Cardiac septum (tissue), 1 donor: ENCODE measurements around the gene MVD. TPM values are rescaled to one million over a fixed set of nuclear protein-coding genes. Genes with fewer than 3 reads are reported as not detected.

ENCODE experiments used
- DNase-seq: peaks from one replicate; pipeline ENCODE4 v3.0.0-alpha.2; 2020; ENCODE audit warnings: low spot score
- intact Hi-C: fragments of 100-400 bp; cut with DNase I; formaldehyde crosslinking; loops from one replicate; pipeline ENCODE4 v1.14.0; 2022
- total RNA-seq: library from RNA; stranded (reverse); fragmentation: NEBNext Ultra II Directional; extraction: Animal tissue kit (Norgen Biotek cat#: 25700); gene quantifications from one replicate; pipeline ENCODE4 v1.2.1, GENCODE V29; 2021
- donor health status: DM: no; HTN: no; CAD: no.

Gene MVD
- total RNA-seq, 1 donor from 2014 or later, result 27.1 TPM

DNA sequence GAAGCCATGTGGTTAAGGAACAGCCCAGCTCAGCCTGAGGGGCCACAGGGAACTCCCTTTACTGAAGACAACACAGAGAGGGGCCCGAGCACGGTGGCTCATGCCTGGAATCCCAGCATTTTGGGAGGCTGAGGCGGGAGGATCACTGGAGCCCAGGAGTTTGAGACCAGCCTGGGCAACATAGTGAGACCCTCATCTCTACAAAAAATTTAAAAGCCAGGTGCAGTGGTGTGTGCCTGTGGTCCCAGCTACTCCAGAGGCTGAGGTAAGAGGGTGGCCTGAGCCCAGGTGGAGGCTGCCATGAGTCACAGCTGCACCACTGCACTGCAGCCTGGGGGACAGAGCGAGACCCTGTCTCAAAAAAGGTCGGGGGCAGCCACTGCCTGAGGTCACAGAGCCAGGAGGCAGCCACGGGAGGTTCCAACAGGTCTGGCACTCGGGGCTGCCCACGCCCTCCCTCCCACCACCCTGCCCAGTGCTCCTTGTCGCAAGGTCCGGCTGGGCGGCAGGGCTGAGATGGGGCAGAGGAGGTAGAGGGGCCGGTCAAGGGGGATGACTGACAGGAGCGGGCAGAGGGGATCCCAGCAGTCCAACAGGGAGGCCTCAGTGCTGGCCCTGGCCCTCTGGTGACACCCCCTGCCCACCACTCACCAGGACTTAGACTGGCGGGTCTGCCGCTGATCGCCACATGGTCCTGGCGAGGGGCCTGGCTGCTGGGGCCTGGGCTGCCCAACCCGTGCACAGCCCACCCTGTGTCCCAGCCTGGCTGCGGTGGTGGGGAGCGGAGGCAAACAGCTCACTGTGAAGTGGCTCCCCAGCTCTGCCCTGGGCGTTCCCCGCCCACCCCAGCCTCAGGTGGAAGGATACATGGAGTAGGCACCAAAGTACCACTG lies 15.5 kb downstream of the MVD start:
- intact Hi-C loops, result no loop called here
- DNase-seq, result no peak

DNA sequence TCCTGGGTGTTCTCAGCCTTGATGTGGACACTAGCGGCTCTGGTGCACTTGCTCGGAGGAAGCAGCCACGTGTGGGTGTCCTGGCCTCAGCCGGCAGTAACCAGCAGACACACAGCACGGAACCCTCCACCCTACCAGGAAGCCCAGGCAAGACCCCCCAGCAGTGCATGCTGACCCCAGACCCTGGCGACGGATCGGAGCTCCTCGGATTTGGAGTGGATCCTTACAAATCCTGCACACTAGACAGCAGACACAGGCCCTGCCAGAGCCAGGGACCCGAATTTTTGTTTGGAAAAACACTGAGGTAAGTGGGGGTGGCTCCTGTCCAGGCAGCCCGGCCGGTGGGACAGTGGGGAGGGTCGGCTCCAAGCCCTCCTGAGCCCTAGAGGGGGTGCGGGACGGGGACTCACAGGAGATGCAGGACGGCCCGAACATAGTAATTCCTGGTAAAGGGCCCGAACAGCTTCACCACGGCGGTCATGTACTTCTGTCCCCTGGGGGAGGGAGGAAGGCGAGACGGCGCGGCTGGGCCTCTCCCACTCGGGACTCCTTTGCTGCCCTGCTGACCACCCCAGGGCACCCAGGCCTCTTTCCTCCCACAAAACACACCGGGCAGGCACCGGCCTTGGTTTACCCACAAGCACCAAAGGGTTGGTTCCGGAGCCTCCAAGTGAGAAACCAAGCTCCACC lies 16.4 kb downstream of the MVD start:
- DNase-seq, result no peak

GRCh38 chr16:88645941-88646340 lies 16.9 kb downstream of the MVD start:
- intact Hi-C loops, result no loop called here
- DNase-seq, result no peak

More for the DNA sequence above, 16.4 kb downstream of the MVD start:
- intact Hi-C loops, result no loop called here

GRCh38 chr16:88645455-88645854 lies 17.4 kb downstream of the MVD start:
- DNase-seq, result no peak
- intact Hi-C loops, result no loop called here

DNA sequence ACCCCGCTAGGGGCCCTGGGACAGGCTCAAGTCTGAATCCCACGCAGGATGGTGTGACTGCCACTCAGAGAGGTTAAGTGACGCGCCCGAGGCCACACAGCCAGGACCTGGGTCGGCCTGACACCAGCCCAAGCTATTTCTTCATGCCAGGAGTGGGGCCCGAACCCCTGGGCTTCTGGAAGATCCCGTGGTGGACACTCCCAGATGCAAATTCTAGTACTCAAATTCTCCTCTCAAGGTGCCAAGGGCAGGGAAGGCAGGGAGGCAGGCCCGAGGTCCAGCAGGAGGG lies 19.3 kb downstream of the MVD start:
- DNase-seq, result no peak
- intact Hi-C loops, result no loop called here

DNA sequence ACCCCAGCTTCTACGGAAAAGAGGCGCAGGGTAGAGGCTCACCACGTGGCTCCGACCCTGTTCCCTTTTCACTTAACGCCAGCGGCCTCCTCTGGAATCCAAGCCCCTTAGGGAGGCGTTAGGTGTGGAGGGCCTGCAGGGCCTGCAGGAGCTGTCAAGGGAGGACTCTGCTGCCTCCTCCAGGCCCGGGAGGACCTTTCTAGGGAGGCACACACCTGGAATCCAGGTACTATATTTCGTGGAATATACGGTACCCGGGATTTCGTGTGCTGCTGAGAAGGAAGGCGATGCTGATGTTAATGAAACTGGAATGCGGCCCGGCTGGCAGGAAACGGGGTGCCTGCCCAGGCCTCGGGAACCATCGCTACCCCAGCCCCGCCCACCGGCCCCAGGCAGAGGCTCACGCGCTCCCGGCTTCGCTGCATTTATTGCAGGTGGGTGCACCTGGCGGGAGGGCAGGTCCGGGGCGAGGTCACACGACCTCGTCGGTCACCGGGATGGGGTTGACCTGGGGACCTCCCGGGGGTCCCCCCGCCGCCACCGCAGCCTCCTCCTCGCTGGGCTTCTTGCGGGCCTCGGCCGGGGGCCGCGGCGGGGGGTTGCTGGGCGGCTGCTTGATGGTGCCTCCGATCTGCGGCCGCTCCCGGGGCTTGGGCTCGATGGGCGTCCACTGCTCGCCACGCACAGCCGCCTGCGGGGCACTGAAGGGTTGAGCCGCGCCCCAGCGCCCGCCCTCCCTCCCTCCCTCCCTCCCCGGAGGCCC lies 19.8 kb downstream of the MVD start:
- no peak for DNase-seq
- intact Hi-C loops, result no loop called here

GRCh38 chr16:88640498-88641247 lies 22.2 kb downstream of the MVD start:
- DNase-seq, result no peak
- intact Hi-C loops, result no loop called here

DNA sequence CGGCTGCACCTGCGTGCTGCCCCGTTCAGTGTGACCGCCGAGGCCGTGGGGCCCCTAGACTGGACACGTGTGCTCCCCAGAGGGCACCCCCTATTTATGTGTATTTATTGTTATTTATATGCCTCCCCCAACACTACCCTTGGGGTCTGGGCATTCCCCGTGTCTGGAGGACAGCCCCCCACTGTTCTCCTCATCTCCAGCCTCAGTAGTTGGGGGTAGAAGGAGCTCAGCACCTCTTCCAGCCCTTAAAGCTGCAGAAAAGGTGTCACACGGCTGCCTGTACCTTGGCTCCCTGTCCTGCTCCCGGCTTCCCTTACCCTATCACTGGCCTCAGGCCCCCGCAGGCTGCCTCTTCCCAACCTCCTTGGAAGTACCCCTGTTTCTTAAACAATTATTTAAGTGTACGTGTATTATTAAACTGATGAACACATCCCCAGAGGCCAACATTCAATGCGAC lies 22.8 kb downstream of the MVD start:
- no peak for DNase-seq
- intact Hi-C loops, result no loop called here

DNA sequence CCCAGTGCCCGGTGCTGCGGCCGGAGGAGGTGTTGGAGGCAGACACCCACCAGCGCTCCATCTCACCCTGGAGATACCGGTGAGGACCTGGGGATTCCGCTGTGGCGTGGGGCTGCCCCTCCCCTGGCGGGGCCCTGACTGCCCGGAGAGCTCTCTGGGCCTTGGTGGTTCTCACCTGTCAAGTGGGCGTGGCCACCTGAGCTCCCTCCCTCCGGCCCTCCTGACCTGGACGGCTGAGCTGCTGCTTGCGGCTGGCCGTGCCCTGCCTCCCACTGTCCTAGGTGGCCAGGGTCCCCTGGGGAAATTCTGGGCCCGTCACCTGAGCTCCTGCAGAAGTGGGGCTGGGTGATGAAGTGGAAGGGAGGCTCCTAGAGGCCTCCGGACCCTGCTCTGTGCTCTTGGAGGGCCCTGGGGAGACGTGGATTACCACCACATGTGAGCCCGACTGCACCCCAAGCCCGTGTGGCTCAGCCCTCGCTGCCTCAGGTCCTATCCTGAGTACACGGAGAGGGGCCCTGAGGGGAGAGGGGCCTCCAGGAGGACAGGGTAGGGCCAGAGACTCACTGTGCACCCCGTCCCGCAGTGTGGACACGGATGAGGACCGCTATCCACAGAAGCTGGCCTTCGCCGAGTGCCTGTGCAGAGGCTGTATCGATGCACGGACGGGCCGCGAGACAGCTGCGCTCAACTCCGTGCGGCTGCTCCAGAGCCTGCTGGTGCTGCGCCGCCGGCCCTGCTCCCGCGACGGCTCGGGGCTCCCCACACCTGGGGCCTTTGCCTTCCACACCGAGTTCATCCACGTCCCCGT lies 23.5 kb downstream of the MVD start:
- no peak for DNase-seq
- intact Hi-C loops, result no loop called here

GRCh38 chr16:88638323-88639230 lies 24.3 kb downstream of the MVD start, which contains the start of gene IL17C:
IL17C (plus strand) TSS chr16:88638572; CDS start chr16:88638642, 70 bp downstream.
- intact Hi-C loops, result no loop called here
- no peak for DNase-seq

DNA sequence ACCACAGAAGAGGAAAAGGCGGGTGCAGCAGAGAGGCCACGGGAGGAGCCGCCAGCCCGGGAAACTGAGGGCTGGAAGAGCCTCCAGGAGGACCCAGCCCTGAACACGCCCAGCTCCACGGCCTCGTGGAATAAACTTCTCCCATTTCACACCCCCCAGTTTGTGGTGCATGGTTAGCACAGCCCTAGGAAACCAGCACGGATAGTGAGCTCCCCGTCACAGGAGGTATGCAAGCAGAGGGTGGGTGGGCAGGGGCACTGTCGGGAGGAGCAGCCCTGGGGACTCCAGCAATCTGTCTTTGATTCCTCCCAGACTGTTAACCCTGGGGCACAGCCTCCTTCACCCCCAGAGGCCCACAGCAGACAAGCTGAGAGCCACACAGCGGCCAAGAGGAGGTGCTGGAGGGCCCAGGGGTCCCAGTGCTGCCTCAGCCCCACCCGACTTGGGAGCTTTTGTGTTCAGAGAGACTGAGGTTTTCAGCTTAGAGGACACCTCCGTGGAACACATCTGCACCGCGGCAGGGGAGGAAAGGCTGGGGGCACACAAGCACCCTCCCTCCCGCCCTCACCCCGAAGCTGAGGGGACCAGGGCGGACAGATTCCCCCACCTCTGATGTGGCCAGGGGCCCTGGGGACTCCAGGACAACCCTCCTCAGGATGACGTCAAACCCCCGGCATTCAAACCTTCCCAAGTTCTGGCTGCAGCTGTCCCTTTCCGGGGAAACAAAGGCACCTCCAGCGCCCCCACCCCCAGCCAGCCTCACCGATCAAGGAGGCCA lies 26.2 kb downstream of the MVD start:
- DNase-seq, result no peak
- intact Hi-C loops, result no loop called here

- no peak for DNase-seq
- intact Hi-C loops, result no loop called here
These were observed 27.1 kb downstream of the MVD start for GRCh38 chr16:88635671-88636319.

DNA sequence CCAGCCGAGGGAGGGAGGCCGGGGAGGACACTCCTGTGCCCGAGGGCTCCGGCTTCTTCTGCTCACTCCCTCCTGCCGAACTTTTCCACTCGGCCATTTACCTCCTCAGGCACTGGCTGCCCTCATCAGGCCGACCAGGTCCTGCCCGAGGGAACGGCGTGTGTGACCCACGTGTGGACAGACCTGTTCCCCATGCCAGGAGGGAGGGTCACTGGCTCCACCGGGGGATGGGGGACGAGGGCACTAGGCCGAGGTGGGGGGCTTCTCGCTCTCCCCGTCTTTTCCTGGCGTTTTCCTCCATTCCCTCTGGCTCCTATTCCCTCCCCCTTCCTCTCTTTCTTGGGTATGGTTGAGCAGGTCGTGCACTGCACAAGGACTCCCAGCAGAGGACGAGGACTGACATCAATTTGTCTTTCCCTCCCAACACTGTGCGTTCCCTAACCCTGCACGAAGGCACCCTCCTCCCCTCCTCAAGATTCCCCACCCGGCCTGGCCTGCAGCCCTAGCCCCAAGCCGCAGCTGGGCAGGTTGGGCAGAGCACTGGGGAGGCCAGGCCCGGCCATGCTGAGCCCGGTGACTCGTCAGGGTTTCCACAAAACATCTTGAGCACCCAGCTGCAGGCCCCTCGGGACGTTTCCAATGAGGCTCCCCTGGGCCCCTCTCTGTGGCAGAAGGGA lies 27.8 kb downstream of the MVD start:
- intact Hi-C loops, result no loop called here

GRCh38 chr16:88634141-88634993 lies 28.5 kb downstream of the MVD start:
- intact Hi-C loops, result no loop called here
- DNase-seq, result no peak

More for the DNA sequence above, 27.8 kb downstream of the MVD start:
- no peak for DNase-seq

DNA sequence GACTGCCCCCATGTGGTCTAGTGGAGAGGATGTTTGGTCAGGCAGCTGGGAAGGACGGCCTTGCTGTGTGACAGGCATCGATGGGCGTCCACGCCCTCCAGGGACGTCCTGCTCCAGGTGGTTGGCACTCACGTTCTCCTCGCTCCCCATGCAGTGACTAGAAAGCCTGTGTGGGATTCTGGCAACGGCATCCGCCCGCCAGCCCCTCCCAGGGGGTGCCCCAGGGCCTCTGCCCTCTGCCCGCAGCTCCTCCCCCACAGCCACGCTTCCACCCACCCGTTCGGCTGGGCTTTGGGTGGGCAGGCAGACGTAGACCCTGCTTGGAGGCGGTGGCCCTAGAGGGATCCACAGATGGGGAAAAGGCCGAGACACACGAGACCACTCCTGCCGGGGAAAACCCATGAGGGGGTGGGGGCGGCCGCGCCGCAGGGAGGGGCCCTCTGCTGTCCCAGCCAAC lies 29.2 kb downstream of the MVD start:
- no peak for DNase-seq
- intact Hi-C loops, result no loop called here
